Non-pigmented ciliary epithelial cell (primary cell): ENCODE measurements around the gene SMYD2.
"Not testable (repeated sequence)": the region's sequence is repeated elsewhere in the genome, so short reads cannot be mapped to it uniquely, and the experiment has no call there.

Experiments
- DNase-seq: peaks from one replicate; pipeline ENCODE4 v3.0.0-alpha.2; 2010; ENCODE audit warnings: low read depth

SMYD2 gene

GRCh38 chr1:214271995-214272731, 8.8 kb upstream of the SMYD2 start:
- no peak for DNase-seq

- no peak for DNase-seq
Measured at GRCh38 chr1:214272964-214273533, 7.9 kb upstream of the SMYD2 start.

- DNase-seq: not testable (repeated sequence)
Measured at GRCh38 chr1:214275700-214276099, 5.3 kb upstream of the SMYD2 start.

GRCh38 chr1:214276786-214277185, 4.2 kb upstream of the SMYD2 start:
- no peak for DNase-seq

- no peak for DNase-seq
Measured at GRCh38 chr1:214277704-214278635, 3.0 kb upstream of the SMYD2 start.

- no peak for DNase-seq
Measured at GRCh38 chr1:214280386-214281020, 456 bp upstream of the SMYD2 start.

- DNase-seq: no peak
Measured at GRCh38 chr1:214281720-214282629, 1.0 kb downstream of the SMYD2 start.

GRCh38 chr1:214282630-214283242, 1.8 kb downstream of the SMYD2 start:
- no peak for DNase-seq

- no peak for DNase-seq
Measured at GRCh38 chr1:214285610-214286440, 4.9 kb downstream of the SMYD2 start.

- DNase-seq: no peak
Measured at GRCh38 chr1:214287884-214288283, 6.9 kb downstream of the SMYD2 start.

GRCh38 chr1:214289574-214290272, 8.8 kb downstream of the SMYD2 start:
- DNase-seq: no peak

- no peak for DNase-seq
Measured at GRCh38 chr1:214290424-214291037, 9.6 kb downstream of the SMYD2 start.

- DNase-seq: no peak
Measured at GRCh38 chr1:214292322-214292721, 11.4 kb downstream of the SMYD2 start.

GRCh38 chr1:214295934-214296333, 15.0 kb downstream of the SMYD2 start:
- DNase-seq: no peak

- DNase-seq: peak; percentile 74
Measured at GRCh38 chr1:214296860-214297745, 16.1 kb downstream of the SMYD2 start.

- DNase-seq: no peak
Measured at GRCh38 chr1:214300149-214300780, 19.3 kb downstream of the SMYD2 start.

- no peak for DNase-seq
Measured at GRCh38 chr1:214301526-214301925, 20.6 kb downstream of the SMYD2 start.
